ENCODE results near the gene KIAA0319L. TPM values are rescaled to one million over a fixed set of nuclear protein-coding genes. Genes with fewer than 3 reads are reported as not detected.

Gene KIAA0319L
- total and polyA plus RNA-seq, 2 experiments from 2014 or later = 27.2 to 75.1 TPM

GRCh38 chr1:35603468-35603867, 46.3 kb upstream of the KIAA0319L start:
- Histone ChIP-seq H3K79me2 (replicated peaks; ENCODE audit: insufficient read depth) (peaks cover 23% of the 10 kb centered on the region), H3F3A (replicated peaks; ENCODE audit: low read depth) (peaks cover 8% of the 10 kb centered on the region; the same call in 1 of the 2 replicates), H3K27me3 (ENCODE audit: insufficient read depth) (no peaks in the 10 kb centered on the region), H3K9me2 (ENCODE audit: insufficient read depth) (no peaks in the 10 kb centered on the region), H3K4me3 (no peak overlapping the region), H4K20me1 (replicated peaks; ENCODE audit: insufficient read depth) (peaks cover 37% of the 10 kb centered on the region), H3K4me1 (ENCODE audit: insufficient read depth) (no peaks in the 10 kb centered on the region), H3K36me3 (ENCODE audit: insufficient read depth) (peaks cover 38% of the 10 kb centered on the region), H3K4me2 (no peak overlapping the region), H2AFZ (no peak overlapping the region), H3K27ac (ENCODE audit: low read depth) (no peak overlapping the region)
- no peak for ATAC-seq
- peaks cover 58% of the 10 kb centered on the region for H3K36me3 Mint-ChIP-seq (ENCODE audit: low read depth)
- no peak overlapping the region for H3K4me3 Mint-ChIP-seq
- no peaks in the 10 kb centered on the region for H3K9me3 Mint-ChIP-seq
- DNase-seq (ENCODE audit: low spot score) = no peak
- no peak overlapping the region for H3K27ac Mint-ChIP-seq
- TF ChIP-seq CTCF (conservative IDR thresholded peaks at IDR 0.05; ENCODE audit: low read depth in 2 of 2) = no peak
- no peak for TF ChIP-seq EZH2 (IDR thresholded peaks at IDR 0.05; ENCODE audit: low read depth, unreplicated experiment)
- TF ChIP-seq REST (IDR thresholded peaks at IDR 0.05; ENCODE audit: unreplicated experiment) = no peak
- no peak for TF ChIP-seq STAT1 (IDR thresholded peaks at IDR 0.05; ENCODE audit: unreplicated experiment)
- no peak for TF ChIP-seq EZH2phosphoT487 (IDR thresholded peaks at IDR 0.05; ENCODE audit: unreplicated experiment)
- no peak for TF ChIP-seq ETS1 (IDR thresholded peaks at IDR 0.05)
- TF ChIP-seq ZNF114 (CRISPR knock-in tag; IDR thresholded peaks at IDR 0.05) = no peak
- TF ChIP-seq ZNF462 (CRISPR knock-in tag; IDR thresholded peaks at IDR 0.05) = no peak
- TF ChIP-seq POLR2AphosphoS5 (IDR thresholded peaks at IDR 0.05; ENCODE audit: low read depth) = no peak
- no peak for TF ChIP-seq ZNF331 (CRISPR knock-in tag; IDR thresholded peaks at IDR 0.05; ENCODE audit: low read depth)
- no peak for TF ChIP-seq NANOG (IDR thresholded peaks at IDR 0.05; ENCODE audit: borderline replicate concordance)
- no peak for TF ChIP-seq JUNB (IDR thresholded peaks at IDR 0.05; ENCODE audit: unreplicated experiment)
- no peak for TF ChIP-seq CREB1 (CRISPR knock-in tag; IDR thresholded peaks at IDR 0.05; ENCODE audit: low read depth)
- no peaks in the 10 kb centered on the region for H3K27me3 Mint-ChIP-seq (ENCODE audit: insufficient read depth, low read depth, poor library complexity)
- 0 out of 3 replicates have a peak, but pooled peaks cover 7% of the 10 kb centered on the region for H3K4me1 Mint-ChIP-seq

Measured in GM23338 (cell line).